Left kidney (tissue), 2 donors: Measurements from ENCODE around the gene COMMD4. TPM values are rescaled to one million over a fixed set of nuclear protein-coding genes. Genes with fewer than 3 reads are reported as not detected.
"Not testable (repeated sequence)": the region's sequence is repeated elsewhere in the genome, so short reads cannot be mapped to it uniquely, and the experiment has no call there.

Source experiments
- DNase-seq: peaks from one replicate; pipeline ENCODE4 v3.0.0-alpha.2; 2013
- polyA plus RNA-seq: library from polyadenylated mRNA; unstranded; fragments of 120-200 nt; gene quantifications from one replicate; pipeline ENCODE4 v1.2.1, GENCODE V29; 2013; ENCODE audit not compliant: insufficient read length

COMMD4 gene
- polyA plus RNA-seq, 1 donor = 91.0 TPM

GRCh38 chr15:75369897-75370581, 34.2 kb downstream of the COMMD4 start:
- no peak for DNase-seq

GRCh38 chr15:75371486-75371885, 35.6 kb downstream of the COMMD4 start:
- no peak for DNase-seq

DNA sequence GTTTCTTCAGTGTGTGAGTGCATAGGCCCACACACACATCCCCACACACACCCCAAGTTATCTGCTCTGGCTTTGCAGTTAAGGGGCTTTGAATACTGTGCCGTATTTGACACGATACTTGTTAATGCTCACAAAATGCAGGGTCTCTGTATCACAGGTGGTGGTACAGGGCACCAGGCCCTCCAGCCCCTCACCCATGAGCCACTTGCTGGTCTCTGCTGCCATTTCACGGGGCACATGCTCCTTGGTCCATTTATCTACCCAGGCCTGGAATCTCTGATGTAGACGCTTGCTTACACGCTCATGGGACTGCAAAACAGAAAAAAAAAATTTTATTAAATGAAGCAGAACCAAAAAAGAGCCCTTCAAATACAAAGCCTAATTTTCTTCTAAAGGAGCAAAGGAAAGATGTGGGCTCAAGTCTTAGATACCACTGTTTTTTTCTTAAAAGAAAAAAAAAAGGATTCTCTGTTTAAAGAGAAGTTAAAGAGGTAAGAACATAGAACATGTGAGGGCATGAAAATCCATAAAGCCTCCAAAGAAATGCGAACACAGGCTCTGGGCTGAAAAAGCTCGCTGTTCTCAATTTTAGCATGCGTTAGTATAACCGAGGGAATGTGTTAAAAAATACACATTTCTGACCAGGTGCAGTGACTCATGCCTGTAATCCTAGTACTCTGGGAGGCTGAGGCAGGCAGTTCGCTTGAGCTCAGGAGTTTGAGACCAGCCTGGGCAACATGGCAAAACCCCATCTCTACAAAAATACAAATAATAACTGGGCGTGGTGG, 36.2 kb downstream of the COMMD4 start:
- DNase-seq = no peak

DNA sequence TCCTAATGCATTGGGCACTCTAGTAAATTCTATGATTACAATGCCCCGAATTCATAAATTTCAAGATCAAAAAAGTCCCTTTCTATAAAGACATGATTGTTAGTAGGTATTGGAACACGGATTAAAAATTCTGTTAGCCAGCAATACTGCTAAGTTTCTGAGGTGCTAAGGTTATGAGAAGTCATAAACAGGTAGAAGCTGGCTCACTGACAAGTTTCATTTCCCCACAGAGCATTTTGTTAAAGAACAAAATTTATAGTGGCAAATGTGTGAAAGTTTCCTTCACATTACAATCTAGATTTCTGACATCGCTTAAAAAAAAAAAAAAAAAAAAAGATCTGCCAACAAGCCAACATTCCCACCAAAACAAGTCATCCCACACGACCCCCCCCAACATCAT, 44.9 kb downstream of the COMMD4 start:
- DNase-seq = no peak

GRCh38 chr15:75383986-75384385, 48.1 kb downstream of the COMMD4 start:
- DNase-seq = not testable (repeated sequence)

Other genes with a start within 250 kb of the COMMD4 start
- 9.4 TPM for gene C15orf39, start 134.2 kb upstream of the COMMD4 start, polyA plus RNA-seq
- not detected for gene GOLGA6C, start 77.7 kb upstream of the COMMD4 start, polyA plus RNA-seq
- gene GOLGA6D, start 53.2 kb upstream of the COMMD4 start, polyA plus RNA-seq = 0.57 TPM
- gene NEIL1, start 11.0 kb downstream of the COMMD4 start, polyA plus RNA-seq = 29.2 TPM
- 180 TPM for gene MAN2C1, start 32.5 kb downstream of the COMMD4 start, polyA plus RNA-seq
- gene SIN3A, start 115.6 kb downstream of the COMMD4 start, polyA plus RNA-seq = 65.4 TPM
- gene PTPN9, start 243.3 kb downstream of the COMMD4 start, polyA plus RNA-seq = 45.5 TPM